LHCN-M2 (cell line): Measurements from ENCODE around the gene DISP3. TPM values are rescaled to one million over a fixed set of nuclear protein-coding genes. Genes with fewer than 3 reads are reported as not detected.

Experiments used
- DNase-seq: peaks from one replicate; pipeline ENCODE4 v3.0.0-alpha.2; 2012; ENCODE audit warnings: low read depth
- polyA plus RNA-seq: library from polyadenylated mRNA; unstranded; fragments of >200 nt; gene quantifications from one replicate; pipeline ENCODE4 v1.2.1, GENCODE V29; 2012; ENCODE audit warnings: missing spikeins
- total RNA-seq: library from RNA; depleted of rRNA; stranded (reverse); fragments of >200 nt; gene quantifications from 2 replicates; pipeline ENCODE4 v1.2.3, GENCODE V29; 2014; rRNA removed

DISP3 gene
- total RNA-seq = not detected in 2 replicates
- polyA plus RNA-seq = not detected

- DNase-seq = peak; percentile 13
These were observed at the start of gene DISP3 for GRCh38 chr1:11478571-11479374. Gene DISP3, plus strand, starts transcription at chr1:11479155. Its CDS starts 21,838 bp downstream, at chr1:11500993.

GRCh38 chr1:11429226-11429625 is 49.7 kb upstream of the DISP3 start:
- no peak for DNase-seq

- no peak for DNase-seq
These were observed 49.0 kb upstream of the DISP3 start for GRCh38 chr1:11429935-11430334.

GRCh38 chr1:11431941-11432507 is 46.9 kb upstream of the DISP3 start:
- DNase-seq = no peak

- no peak for DNase-seq
These were observed 46.4 kb upstream of the DISP3 start for GRCh38 chr1:11432526-11432925.

GRCh38 chr1:11434501-11434900 is 44.5 kb upstream of the DISP3 start:
- no peak for DNase-seq

GRCh38 chr1:11434926-11435325 is 44.0 kb upstream of the DISP3 start:
- no peak for DNase-seq

- DNase-seq = no peak
These were observed 40.0 kb upstream of the DISP3 start for GRCh38 chr1:11438996-11439395.

- DNase-seq = no peak
These were observed 37.6 kb upstream of the DISP3 start for GRCh38 chr1:11441211-11441952.

GRCh38 chr1:11443043-11443442 is 35.9 kb upstream of the DISP3 start:
- no peak for DNase-seq

GRCh38 chr1:11443961-11444658 is 34.8 kb upstream of the DISP3 start:
- no peak for DNase-seq

- no peak for DNase-seq
These were observed 34.0 kb upstream of the DISP3 start for GRCh38 chr1:11444907-11445306.

GRCh38 chr1:11447903-11448302 is 31.1 kb upstream of the DISP3 start:
- no peak for DNase-seq

- DNase-seq = no peak
These were observed 30.4 kb upstream of the DISP3 start for GRCh38 chr1:11448373-11449099.

- DNase-seq = no peak
These were observed 29.9 kb upstream of the DISP3 start for GRCh38 chr1:11449100-11449403.

GRCh38 chr1:11450310-11450709 is 28.6 kb upstream of the DISP3 start:
- DNase-seq = no peak

- DNase-seq = no peak
These were observed 25.0 kb upstream of the DISP3 start for GRCh38 chr1:11453742-11454491.

GRCh38 chr1:11455967-11456570 is 22.9 kb upstream of the DISP3 start:
- no peak for DNase-seq

GRCh38 chr1:11456965-11457364 is 22.0 kb upstream of the DISP3 start:
- DNase-seq = no peak

GRCh38 chr1:11458811-11459275 is 20.1 kb upstream of the DISP3 start:
- no peak for DNase-seq
